ENCODE measurements around the gene CNP.
"Not testable (repeated sequence)": the region's sequence is repeated elsewhere in the genome, so short reads cannot be mapped to it uniquely, and the experiment has no call there.

CNP gene

GRCh38 chr17:42017866-42018200 lies 51.2 kb downstream of the CNP start:
- peak overlapping the region; percentile 94 for H3K4me3 ChIP-seq (ENCODE audit: low read depth, low read length)

GRCh38 chr17:42018339-42018738 lies 51.7 kb downstream of the CNP start:
- no peak for DNase-seq (ENCODE audit: low read depth)
- TF ChIP-seq, protein P1, sequence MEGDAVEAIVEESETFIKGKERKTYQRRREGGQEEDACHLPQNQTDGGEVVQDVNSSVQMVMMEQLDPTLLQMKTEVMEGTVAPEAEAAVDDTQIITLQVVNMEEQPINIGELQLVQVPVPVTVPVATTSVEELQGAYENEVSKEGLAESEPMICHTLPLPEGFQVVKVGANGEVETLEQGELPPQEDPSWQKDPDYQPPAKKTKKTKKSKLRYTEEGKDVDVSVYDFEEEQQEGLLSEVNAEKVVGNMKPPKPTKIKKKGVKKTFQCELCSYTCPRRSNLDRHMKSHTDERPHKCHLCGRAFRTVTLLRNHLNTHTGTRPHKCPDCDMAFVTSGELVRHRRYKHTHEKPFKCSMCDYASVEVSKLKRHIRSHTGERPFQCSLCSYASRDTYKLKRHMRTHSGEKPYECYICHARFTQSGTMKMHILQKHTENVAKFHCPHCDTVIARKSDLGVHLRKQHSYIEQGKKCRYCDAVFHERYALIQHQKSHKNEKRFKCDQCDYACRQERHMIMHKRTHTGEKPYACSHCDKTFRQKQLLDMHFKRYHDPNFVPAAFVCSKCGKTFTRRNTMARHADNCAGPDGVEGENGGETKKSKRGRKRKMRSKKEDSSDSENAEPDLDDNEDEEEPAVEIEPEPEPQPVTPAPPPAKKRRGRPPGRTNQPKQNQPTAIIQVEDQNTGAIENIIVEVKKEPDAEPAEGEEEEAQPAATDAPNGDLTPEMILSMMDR (IDR thresholded peaks at IDR 0.05; ENCODE audit: insufficient read depth, low read depth, low read length, missing control alignments): no peak
- peak overlapping the region; percentile 94 for H3K4me3 ChIP-seq (ENCODE audit: low read depth, low read length)

More at GRCh38 chr17:42017866-42018200, 51.2 kb downstream of the CNP start:
- TF ChIP-seq, protein P1 (IDR thresholded peaks at IDR 0.05; ENCODE audit: insufficient read depth, low read depth, low read length, missing control alignments): no peak
- no peak for DNase-seq (ENCODE audit: low read depth)

- H3K4me3 ChIP-seq (ENCODE audit: low read depth, low read length): no peak overlapping the region
- no peak for DNase-seq (ENCODE audit: low read depth)
- TF ChIP-seq, protein P1 (IDR thresholded peaks at IDR 0.05; ENCODE audit: insufficient read depth, low read depth, low read length, missing control alignments): no peak
These were observed 52.4 kb downstream of the CNP start for GRCh38 chr17:42018988-42019387.

DNA sequence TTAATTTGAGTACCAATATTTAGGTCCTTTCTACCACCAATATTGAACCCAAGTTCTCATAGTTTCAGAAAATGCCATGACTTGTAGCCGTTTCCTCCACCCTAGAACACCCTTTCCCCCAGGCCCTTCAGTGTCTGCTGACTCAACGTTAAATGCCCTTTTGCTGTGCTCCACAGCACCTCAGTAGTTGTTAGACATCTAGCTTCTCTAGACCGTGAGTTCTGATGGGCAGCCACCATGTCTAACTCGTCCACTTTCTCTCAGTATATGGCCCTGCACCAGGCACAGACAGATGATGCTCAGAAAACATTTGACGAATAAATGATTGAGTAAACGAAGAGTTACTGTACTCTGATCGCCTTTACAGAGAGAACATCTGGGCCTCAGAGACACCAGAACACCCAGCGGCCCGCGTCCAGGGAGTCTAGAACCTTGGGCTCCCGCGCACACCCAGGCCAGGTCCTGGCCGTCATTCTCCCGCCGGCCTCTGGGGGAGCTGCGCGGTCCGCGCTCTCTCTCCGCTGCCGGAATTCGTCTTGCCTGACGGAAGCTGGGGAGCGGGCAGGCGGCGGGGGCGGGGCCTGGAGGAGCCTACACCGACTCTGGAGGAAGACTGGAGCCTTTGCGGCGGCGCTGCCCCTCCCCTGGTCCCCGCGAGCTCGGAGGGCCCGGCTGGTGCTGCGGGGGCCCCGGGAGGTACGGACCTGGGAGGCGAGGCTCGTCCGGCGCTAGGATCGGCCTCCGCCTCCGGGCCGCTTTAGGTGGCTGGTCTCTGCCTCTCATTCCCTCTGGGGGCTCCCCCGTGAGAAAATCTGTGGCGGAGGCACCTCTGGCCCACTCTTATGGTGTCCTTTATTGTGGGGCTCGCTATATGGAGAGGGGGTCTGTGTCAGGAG lies 53.2 kb downstream of the CNP start, which contains the start of gene NKIRAS2:
Gene NKIRAS2 (plus strand): TSS at position 582 of the 896 bp plus-strand sequence. CDS start 1,488 bp downstream, outside the sequence.
- H3K4me3 ChIP-seq (ENCODE audit: low read depth, low read length): peak within 1 kb of the TSS; percentile 97
- TF ChIP-seq, protein P1 (IDR thresholded peaks at IDR 0.05; ENCODE audit: insufficient read depth, low read depth, low read length, missing control alignments): peak; percentile 90
- DNase-seq (ENCODE audit: low read depth): peak; percentile 96

DNA sequence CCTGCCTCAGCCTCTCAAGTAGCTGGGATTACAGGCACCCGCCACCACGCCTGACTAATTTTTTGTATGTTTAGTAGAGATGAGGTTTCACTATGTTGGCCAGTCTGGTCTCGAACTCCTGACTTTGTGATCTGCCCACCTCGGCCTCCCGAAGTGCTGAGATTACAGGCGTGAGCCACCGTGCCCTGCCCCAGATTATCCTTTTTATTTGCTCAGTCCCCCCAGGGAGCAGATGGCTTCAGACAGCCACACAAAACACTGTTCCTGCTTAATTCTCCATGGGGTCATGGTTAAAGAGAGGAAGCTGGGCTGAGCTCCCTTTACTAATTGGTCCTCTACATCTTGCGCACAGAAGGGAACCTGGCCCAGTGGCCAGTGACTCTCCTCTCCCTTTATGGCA lies 54.2 kb downstream of the CNP start:
- DNase-seq (ENCODE audit: low read depth): not testable (repeated sequence)
- H3K4me3 ChIP-seq (ENCODE audit: low read depth, low read length): peak overlapping the region; percentile 97

DNA sequence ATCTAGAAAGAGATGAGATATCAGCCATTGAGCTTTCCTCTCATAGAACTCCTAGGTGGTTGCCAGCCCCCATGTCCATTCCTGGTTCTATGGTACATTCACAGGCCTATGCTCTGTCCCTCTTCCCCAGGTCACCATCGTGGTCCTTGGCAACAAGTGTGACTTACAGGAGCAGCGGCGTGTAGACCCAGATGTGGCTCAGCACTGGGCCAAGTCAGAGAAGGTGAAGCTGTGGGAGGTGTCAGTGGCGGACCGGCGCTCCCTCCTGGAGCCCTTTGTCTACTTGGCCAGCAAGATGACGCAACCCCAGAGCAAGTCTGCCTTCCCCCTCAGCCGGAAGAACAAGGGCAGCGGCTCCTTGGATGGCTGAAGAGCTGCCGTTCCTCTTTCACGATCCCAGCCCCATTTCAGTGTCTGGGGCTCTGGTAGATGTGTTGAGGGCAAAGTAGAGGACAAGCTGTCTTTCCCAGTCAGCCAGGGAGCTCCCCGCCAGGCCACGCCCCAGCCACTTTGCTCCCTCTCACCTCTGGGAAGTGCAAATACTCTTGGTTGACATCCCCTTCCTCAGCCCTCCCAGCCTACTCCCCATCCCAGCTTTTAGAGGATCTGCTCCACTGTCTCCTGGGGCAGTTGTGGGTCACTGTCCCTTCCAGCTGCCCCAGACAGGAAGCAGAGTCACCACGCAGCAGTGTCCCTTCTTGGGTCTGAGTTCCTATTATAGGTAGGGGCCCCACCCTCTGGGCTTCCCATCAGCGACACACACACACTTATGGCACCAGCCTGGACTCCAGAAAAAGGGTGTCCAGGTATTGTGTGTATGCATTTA lies 57.1 kb downstream of the CNP start:
- DNase-seq (ENCODE audit: low read depth): no peak
- TF ChIP-seq, protein P1 (IDR thresholded peaks at IDR 0.05; ENCODE audit: insufficient read depth, low read depth, low read length, missing control alignments): no peak
- no peak overlapping the region for H3K4me3 ChIP-seq (ENCODE audit: low read depth, low read length)

GRCh38 chr17:42025191-42025579 lies 58.6 kb downstream of the CNP start:
- DNase-seq (ENCODE audit: low read depth): no peak
- H3K4me3 ChIP-seq (ENCODE audit: low read depth, low read length): no peak overlapping the region
- TF ChIP-seq, protein P1 (IDR thresholded peaks at IDR 0.05; ENCODE audit: insufficient read depth, low read depth, low read length, missing control alignments): no peak
